OCI-LY3 (cell line): ENCODE results near the gene PYGM.

ENCODE experiments used
- H2AFZ ChIP-seq: fragments of 200-600, 300-600 bp; shearing (Covaris generic); 2 replicates; pipeline ENCODE4 v1.6.0; 2014; ENCODE audit warnings: antibody characterized with exemption, low read depth, low read length
- H3K27ac ChIP-seq: fragments of 200-600, 300-600 bp; sonication (generic); 2 replicates; pipeline ENCODE4 v1.5.1; 2014; ENCODE audit warnings: mild to moderate bottlenecking, low read length, moderate library complexity, mixed read lengths
- H3K27me3 ChIP-seq: fragments of 200-600, 300-600 bp; sonication (generic); 2 replicates; pipeline ENCODE4 v1.6.1; 2014; ENCODE audit warnings: low read depth, low read length, mixed read lengths
- H3K36me3 ChIP-seq: fragments of 200-600, 300-600 bp; sonication (generic); replicated peaks from 2 replicates; pipeline ENCODE3; 2014; ENCODE audit warnings: low read depth, low read length, mixed read lengths
- H3K4me1 ChIP-seq: fragments of 300-600, 200-600 bp; sonication (generic); 2 replicates; pipeline ENCODE4 v1.6.1; 2014; ENCODE audit warnings: low read length, mixed read lengths
- H3K4me2 ChIP-seq: fragments of 200-600, 300-600 bp; sonication (generic); 2 replicates; pipeline ENCODE4 v1.6.1; 2014; ENCODE audit warnings: low read length, mixed read lengths
- H3K4me3 ChIP-seq: fragments of 300-600, 200-600 bp; sonication (generic); 2 replicates; pipeline ENCODE4 v1.5.1; 2014; ENCODE audit warnings: antibody characterized with exemption, mild to moderate bottlenecking, low read length, moderate library complexity
- H3K79me2 ChIP-seq: fragments of 300-600, 200-600 bp; shearing (Covaris generic); 2 replicates; pipeline ENCODE4 v1.6.1; 2014; ENCODE audit warnings: mild to moderate bottlenecking, low read length, mixed read lengths
- H3K9ac ChIP-seq: fragments of 300-600, 200-600 bp; shearing (Covaris generic); 2 replicates; pipeline ENCODE4 v1.6.0; 2014; ENCODE audit warnings: mild to moderate bottlenecking, low read length, moderate library complexity
- H3K9me3 ChIP-seq: fragments of 200-600, 300-600 bp; shearing (Covaris generic); 2 replicates; pipeline ENCODE4 v1.6.1; 2014; ENCODE audit warnings: low read length, mixed read lengths; ENCODE audit not compliant: insufficient read depth
- H4K20me1 ChIP-seq: fragments of 200-600, 300-600 bp; sonication (generic); 2 replicates; pipeline ENCODE4 v1.6.1; 2016; ENCODE audit warnings: low read length, mixed read lengths; ENCODE audit not compliant: insufficient read depth
- CTCF ChIP-seq: fragments of 200-600, 300-600 bp; sonication (generic); IDR thresholded peaks from 2 replicates; pipeline ENCODE4 v1.5.1; 2014; ENCODE audit warnings: antibody characterized with exemption, low read length, low read depth
- EZH2phosphoT487 ChIP-seq: fragments of 200-600 bp; shearing (Covaris generic); IDR thresholded peaks from 2 replicates; pipeline ENCODE4 v1.6.1; 2018; ENCODE audit warnings: antibody characterized with exemption, mixed run types, low read depth

PYGM gene

GRCh38 chr11:64765851-64766665, 6.3 kb upstream of the PYGM start:
- peaks cover 49% of the 10 kb centered on the region for H3K79me2 ChIP-seq

GRCh38 chr11:64765291-64765850, 5.6 kb upstream of the PYGM start:
- TF ChIP-seq EZH2phosphoT487 (no peak), CTCF (peak; percentile 18)
- peaks cover 43% of the 10 kb centered on the region for H3K79me2 ChIP-seq
- H3K27ac ChIP-seq, result no peak overlapping the region
- H3K4me1 ChIP-seq, result no peaks in the 10 kb centered on the region
- H3K36me3 ChIP-seq, result peaks cover 72% of the 10 kb centered on the region
- H4K20me1 ChIP-seq, result peaks cover 81% of the 10 kb centered on the region
- no peak overlapping the region for H2AFZ ChIP-seq
- no peak overlapping the region for H3K4me3 ChIP-seq
- no peak overlapping the region for H3K9ac ChIP-seq
- H3K9me3 ChIP-seq, result no peaks in the 10 kb centered on the region
- H3K27me3 ChIP-seq, result no peaks in the 10 kb centered on the region
- no peak overlapping the region for H3K4me2 ChIP-seq

More at GRCh38 chr11:64765851-64766665, 6.3 kb upstream of the PYGM start:
- Histone ChIP-seq H3K9ac (no peak overlapping the region), H3K36me3 (peaks cover 79% of the 10 kb centered on the region), H3K4me2 (no peak overlapping the region), H3K4me1 (peaks cover 2% of the 10 kb centered on the region; the same call in 1 of the 2 replicates), H3K27me3 (no peaks in the 10 kb centered on the region), H2AFZ (no peak overlapping the region), H3K9me3 (no peaks in the 10 kb centered on the region), H4K20me1 (peaks cover 82% of the 10 kb centered on the region), H3K27ac (no peak overlapping the region), H3K4me3 (no peak overlapping the region)
- TF ChIP-seq EZH2phosphoT487, result no peak

- Histone ChIP-seq H3K27ac (no peak overlapping the region), H3K9me3 (no peaks in the 10 kb centered on the region), H3K27me3 (no peaks in the 10 kb centered on the region), H3K4me3 (no peak overlapping the region), H3K4me1 (no peaks in the 10 kb centered on the region), H4K20me1 (peaks cover 75% of the 10 kb centered on the region), H3K36me3 (peaks cover 66% of the 10 kb centered on the region), H3K9ac (no peak overlapping the region), H2AFZ (no peak overlapping the region), H3K4me2 (no peak overlapping the region), H3K79me2 (peaks cover 36% of the 10 kb centered on the region)
- TF ChIP-seq EZH2phosphoT487, result no peak
- TF ChIP-seq CTCF, result no peak
Observed at GRCh38 chr11:64764753-64765152, 5.0 kb upstream of the PYGM start.

GRCh38 chr11:64764040-64764611, 4.4 kb upstream of the PYGM start:
- Histone ChIP-seq H4K20me1 (peaks cover 68% of the 10 kb centered on the region), H3K27me3 (no peaks in the 10 kb centered on the region), H3K27ac (no peak overlapping the region), H3K79me2 (peaks cover 30% of the 10 kb centered on the region), H3K4me1 (no peaks in the 10 kb centered on the region), H3K9ac (no peak overlapping the region), H3K36me3 (peaks cover 60% of the 10 kb centered on the region), H3K9me3 (no peaks in the 10 kb centered on the region), H3K4me2 (no peak overlapping the region), H2AFZ (no peak overlapping the region), H3K4me3 (no peak overlapping the region)
- TF ChIP-seq CTCF, result no peak
- no peak for TF ChIP-seq EZH2phosphoT487
